Measurements from ENCODE around the gene MYO1D.
"Not testable (repeated sequence)": the region's sequence is repeated elsewhere in the genome, so short reads cannot be mapped to it uniquely, and the experiment has no call there.

Gene MYO1D

GRCh38 chr17:32855620-32856019 lies 21.3 kb downstream of the MYO1D start:
- DNase-seq (ENCODE audit: low read depth) = no peak

DNA sequence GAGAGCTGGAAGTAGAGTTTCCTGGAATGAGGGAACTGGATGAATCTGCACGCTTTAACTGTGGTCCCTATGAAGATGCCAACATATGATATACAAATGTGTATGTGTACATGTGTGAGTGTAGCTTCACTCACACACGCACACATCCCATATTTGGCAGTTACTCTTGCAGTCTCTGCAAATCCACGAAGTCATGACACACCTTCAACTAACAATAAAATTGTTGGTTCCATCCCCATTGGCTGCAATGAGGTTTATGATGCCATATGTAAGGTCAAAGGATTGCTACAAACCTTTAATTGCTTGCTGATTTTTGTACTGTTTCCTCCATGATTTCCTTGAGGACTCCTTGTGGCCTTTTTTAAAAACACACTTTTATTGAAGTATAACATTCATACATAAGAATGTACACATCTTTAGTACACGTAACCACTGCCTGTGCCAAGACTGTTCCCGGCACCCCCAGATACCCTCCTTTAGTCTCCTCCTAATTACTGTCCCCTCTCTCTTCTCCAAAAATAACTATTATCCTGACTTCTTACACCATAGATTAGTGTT lies 22.0 kb downstream of the MYO1D start:
- no peak for DNase-seq (ENCODE audit: low read depth)

DNA sequence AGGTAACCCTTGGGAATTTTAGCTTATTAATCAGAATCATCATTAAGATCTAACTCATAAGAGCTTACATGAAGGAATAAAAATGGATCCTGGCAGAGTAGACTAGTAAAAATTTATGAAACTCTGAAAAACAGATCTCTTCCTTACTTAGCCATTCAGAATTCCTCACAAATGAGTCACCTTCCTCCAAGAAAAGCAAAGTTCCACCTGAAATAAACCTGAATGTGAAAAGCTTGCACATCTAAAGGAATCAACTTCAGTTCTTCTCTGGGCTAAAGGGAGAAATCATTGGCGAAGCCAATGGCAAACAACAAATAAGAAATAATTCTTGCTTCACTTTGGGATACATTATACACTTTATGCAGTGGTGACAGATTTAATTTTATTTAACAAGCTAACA lies 22.7 kb downstream of the MYO1D start:
- DNase-seq (ENCODE audit: low read depth) = no peak

DNA sequence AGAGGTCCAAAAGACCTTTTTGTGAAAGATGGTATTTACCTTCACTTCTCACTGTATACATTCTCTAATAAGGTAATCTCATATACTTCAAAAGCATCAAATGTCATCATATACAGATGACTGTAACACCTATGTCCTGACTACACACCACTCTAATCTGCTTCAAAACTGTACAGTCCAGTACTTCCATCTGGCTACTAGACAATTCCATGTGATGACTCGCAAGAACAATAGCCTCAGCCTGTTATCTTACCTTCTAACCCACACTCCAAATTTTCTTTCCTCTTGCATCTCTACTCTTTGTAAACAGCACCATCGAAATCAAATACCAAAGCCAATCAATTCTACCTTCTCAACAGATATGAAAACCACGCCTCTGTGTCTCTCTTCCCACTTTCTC lies 24.1 kb downstream of the MYO1D start:
- no peak for DNase-seq (ENCODE audit: low read depth)

DNA sequence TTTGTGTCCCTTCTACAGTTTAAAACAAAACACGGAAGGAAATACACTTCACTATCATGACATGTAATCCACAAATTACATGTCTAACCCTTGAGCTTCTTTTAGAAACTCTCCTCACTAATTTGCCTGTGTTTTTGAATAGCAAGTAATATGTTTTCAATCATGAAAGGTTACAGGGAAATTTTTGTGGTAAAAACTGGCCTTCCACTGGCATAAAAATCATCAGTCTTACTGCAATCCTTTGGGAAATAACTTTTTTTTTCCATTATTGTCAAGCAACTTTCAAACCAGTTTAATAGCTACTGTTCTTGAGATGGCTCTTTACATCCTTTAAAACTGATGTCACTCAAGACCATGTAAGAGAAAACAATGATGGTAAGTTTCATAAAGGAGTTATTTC lies 27.0 kb downstream of the MYO1D start:
- peak; percentile 39 for DNase-seq (ENCODE audit: low read depth)

DNA sequence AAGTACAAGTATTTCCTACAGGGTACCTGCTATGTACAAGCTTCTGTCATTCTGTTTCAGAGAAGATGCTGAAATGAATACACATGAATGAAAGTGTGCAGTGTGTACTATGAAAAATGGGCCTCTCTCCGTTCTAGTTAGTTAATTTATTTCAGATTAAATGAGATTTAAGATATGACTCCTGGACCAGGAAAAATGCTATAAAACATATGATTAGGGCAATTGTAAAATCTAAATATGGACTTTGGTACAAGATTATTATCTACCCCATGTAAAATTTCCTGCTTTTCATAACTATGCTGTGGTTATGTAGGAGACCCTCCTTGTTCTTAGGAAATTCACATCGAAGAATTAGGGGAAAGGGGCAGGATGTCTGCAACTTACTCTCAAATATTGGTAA lies 28.9 kb downstream of the MYO1D start:
- DNase-seq (ENCODE audit: low read depth) = no peak

GRCh38 chr17:32846143-32846542 lies 30.8 kb downstream of the MYO1D start:
- DNase-seq (ENCODE audit: low read depth) = no peak

GRCh38 chr17:32840241-32840640 lies 36.7 kb downstream of the MYO1D start:
- DNase-seq (ENCODE audit: low read depth) = no peak

DNA sequence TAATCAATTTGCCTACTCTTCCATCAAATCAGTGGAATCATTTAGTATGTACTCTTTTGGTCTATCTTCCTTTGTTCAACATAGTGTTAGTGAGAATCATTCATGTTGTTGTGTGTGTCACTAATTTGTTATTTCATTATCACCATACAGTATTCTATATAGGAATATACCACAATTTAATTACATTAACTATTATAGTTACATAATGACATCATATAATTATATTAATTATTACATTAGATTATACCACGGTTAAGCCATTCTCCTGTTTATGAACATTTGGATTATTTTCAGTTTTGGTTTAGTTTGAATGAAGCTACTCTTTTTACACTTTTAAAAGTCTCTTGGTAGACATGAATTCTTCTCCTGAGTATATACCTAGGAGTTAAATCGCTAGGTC lies 40.4 kb downstream of the MYO1D start:
- DNase-seq (ENCODE audit: low read depth) = no peak

DNA sequence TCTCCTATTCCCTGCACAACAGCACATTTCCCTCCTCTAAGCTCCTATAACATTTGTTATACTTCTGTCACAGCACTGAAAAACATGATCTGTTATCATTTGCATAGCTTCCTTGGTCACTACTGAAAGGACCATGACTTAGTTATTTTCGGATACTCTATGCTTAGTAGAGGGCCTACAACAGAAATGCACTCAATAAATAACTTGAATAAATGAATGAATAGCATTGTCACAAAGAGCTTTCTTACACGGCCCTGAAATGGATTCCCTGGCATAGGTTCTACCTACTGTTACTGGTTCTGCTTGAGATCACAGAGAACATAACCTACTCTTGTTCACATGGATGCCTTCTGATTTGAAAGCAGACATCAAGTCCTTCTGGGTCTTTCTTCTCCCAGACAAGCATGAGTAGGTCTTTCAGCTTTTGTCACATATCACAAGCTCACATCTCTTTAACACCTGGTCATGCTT lies 41.6 kb downstream of the MYO1D start:
- no peak for DNase-seq (ENCODE audit: low read depth)

DNA sequence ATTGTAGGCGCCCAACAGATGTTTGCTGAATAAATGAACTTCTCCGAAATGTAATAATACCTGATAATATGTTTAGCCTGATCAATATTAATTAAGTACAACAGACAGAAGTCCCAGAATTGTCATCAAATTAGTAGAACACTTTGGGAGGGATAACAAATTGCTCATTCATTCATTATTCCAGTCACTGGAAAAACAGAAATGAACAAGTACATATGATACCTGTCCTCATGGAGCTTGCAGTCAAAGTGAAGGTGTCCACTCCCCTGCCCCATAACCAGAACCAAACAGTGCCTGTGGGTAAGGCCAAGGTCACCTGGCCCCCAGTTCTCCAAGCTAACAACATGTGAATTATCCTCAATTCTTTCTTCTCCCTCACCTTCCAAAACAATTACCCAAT lies 42.8 kb downstream of the MYO1D start:
- DNase-seq (ENCODE audit: low read depth) = no peak

DNA sequence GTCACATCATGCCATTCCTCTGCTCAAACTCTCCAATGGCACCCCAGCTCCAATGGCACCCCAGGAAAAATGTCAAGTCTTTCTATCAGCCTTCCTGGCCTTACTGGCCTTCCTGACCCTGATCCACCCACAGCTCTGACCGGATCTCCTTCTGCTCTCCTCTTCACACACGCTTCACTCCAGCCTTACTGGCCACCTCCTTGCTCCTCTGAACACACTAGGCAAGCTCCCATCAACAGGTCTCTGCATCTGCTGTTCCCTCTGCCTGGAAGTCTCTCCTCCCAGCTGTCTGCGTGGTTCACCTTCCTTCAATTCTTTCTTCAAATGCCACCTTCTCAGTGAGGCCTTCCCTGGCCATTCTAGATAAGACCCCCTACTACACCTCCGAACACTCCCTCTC lies 43.4 kb downstream of the MYO1D start:
- no peak for DNase-seq (ENCODE audit: low read depth)

DNA sequence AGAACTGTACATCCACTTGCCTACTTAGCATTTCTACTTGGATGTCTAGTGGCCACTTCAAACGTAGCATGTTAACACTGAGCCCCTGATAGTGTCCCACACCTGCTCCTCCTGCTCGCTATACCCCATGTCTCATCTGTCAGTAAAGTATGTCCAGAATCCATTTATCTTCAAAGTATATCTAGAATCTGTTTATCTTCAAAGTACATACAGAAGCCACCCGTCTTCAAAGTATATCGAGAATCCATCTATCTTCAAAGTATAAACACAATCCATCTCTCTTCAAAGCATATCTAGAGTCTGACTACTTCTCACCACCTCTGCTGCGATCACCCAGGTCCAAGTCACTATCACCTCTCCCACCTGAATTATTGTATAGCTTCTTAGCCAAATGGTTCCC lies 43.8 kb downstream of the MYO1D start:
- no peak for DNase-seq (ENCODE audit: low read depth)

DNA sequence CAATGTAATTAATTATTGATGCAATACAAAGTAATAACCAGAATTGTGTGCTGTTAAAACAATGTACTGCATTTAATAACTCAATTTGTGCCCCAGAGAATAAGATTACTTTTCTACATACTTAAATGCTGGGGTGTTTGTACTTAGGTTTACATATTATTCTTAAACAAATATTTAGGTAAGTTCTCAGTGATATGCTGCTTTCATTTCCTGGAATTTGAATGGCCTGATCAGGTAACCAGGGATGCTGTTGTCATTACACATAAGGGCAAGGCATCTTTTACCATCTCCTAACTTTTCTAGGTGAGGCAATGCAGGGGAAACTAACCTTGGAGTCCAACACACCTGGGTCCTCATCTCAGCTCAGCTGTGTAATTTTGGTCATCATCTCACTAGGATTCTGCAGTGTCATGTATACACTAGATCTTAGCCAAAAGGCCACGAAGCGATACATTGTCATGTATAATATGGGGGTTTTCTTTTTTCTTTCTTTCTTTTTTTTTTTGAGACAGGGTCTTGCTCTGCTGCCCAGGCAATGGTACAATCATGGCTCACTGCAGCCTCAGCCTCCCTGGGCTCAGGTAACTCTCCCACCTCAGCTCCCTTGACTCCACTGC lies 45.2 kb downstream of the MYO1D start:
- no peak for DNase-seq (ENCODE audit: low read depth)

DNA sequence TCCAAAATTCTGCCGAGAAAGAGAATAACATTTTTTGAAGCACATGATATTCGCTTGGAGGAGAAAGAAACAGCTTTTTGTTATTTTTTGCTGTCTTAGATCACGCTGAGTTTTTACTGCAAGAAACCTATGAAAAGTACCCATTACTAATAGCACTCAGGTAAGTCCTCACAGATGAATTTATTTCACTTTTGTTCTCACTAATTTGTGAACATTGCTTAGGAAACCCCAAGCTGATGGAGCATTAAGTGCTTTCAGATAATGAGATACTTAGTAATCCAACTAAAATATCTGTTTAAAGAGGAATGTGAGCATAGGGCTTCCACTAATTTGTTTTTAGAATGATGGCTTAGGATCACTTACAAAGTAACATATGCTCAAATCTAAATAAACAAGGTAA lies 45.7 kb downstream of the MYO1D start:
- no peak for DNase-seq (ENCODE audit: low read depth)

DNA sequence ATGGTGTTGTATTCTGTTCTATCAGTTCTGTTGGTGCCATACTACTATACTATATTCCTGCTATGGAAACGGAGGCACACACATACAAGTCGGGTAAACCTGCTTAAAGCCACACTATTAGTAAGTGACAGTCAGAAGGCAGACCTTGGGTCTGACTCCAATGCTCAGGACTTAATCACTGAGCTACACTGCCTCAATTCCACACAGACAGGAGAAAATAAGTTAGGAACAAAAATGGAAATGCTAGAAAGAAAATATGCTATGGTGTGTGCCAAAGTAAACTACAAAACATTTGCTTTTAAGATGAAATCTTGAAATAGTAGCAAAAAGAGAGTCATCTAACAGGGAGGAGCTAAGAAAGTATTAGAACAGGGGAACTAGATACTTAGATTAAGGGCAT lies 48.1 kb downstream of the MYO1D start:
- DNase-seq (ENCODE audit: low read depth) = no peak

GRCh38 chr17:32827227-32827626 lies 49.7 kb downstream of the MYO1D start:
- DNase-seq (ENCODE audit: low read depth) = no peak

DNA sequence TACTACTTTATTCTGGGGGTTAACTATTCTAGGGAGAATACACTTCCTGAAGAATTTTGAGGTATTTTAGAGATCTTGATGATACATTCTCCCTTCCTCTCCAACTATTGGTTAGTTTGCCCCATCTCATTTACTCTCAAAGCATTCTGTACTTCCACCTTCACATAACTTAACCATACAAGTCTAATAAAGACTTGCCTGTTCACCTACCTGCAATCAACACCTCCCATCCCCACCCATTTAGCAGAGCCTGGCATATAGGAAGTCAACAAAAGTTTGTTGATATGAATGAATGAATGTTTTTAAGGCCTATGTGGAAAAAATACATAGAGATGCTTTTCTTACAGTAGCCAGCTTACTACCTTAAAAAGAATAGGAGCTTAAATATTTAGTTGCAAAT lies 50.8 kb downstream of the MYO1D start:
- no peak for DNase-seq (ENCODE audit: low read depth)

DNA sequence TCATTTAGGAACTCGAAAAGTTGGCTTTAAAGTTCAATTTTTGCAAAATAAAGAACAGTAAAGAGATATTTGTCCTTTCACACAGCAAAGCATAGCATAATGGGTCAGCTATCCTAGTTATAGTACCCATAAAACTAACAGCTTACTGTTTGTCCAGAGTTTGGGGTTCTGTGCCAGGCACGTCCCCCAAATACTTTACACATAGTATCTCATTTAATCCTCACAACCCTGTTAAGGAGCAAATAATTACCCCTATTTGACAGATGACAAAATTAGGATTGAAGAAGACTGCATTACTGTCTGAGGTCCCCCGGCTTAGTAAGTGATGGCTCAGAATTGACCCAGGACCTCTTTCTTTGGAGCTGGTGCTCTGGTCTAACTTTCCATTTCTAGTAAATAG lies 52.6 kb downstream of the MYO1D start:
- DNase-seq (ENCODE audit: low read depth) = no peak

- no peak for DNase-seq (ENCODE audit: low read depth)
These were observed 53.9 kb downstream of the MYO1D start for GRCh38 chr17:32822996-32823395.

- DNase-seq (ENCODE audit: low read depth) = not testable (repeated sequence)
These were observed 54.7 kb downstream of the MYO1D start for GRCh38 chr17:32821987-32822934.

DNA sequence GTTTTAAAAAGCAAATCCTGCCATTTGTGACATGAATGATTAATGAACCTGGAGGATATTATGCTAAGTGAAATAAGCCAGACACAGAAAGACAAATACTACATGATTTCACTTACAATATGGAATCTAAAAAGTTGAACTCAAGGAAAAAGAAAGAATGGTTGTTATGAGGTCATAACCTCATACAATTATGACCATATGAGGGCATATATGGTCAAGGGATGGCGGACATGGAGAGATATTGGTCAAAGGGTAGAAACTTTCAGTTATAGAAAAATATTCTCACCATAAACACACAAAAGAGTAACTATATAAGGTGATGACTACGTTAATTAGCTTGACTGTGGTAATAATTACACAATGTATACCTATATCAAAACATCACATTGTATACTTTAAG lies 56.5 kb downstream of the MYO1D start:
- DNase-seq (ENCODE audit: low read depth) = no peak

GRCh38 chr17:32819787-32820186 lies 57.1 kb downstream of the MYO1D start:
- DNase-seq (ENCODE audit: low read depth) = no peak

Measured in GM04503 (cell line).